H1 (cell line): ENCODE measurements around the gene CDCA7. TPM values are rescaled to one million over a fixed set of nuclear protein-coding genes. Genes with fewer than 3 reads are reported as not detected.

Source experiments
- ASH2L ChIP-seq: fragments of 200-600, 300-600 bp; sonication (generic); IDR thresholded peaks from one replicate; pipeline ENCODE4 v1.7.1; 2017; ENCODE audit warnings: low read length
- RNF2 ChIP-seq: fragments of 200-900, 300-1000 bp; sonication (generic); IDR thresholded peaks from 2 replicates; pipeline ENCODE4 v1.7.1; 2016; ENCODE audit warnings: borderline replicate concordance, low read depth, mild to moderate bottlenecking, antibody characterized with exemption, low read length; ENCODE audit not compliant: poor library complexity, severe bottlenecking; ENCODE audit errors: missing control alignments
- ZNF274 ChIP-seq: IDR thresholded peaks from 2 replicates; pipeline ENCODE4 v1.7.0; 2012; ENCODE audit warnings: low read length, borderline replicate concordance; ENCODE audit errors: extremely low read depth
- polyA plus RNA-seq, 7 experiments: library from polyadenylated mRNA; depleted of rRNA in 3 of 7; stranded (reverse) in 5 of 7; unstranded in 2 of 7; fragments of >200 nt in 5 of 7; fragments of 200-250 nt in 2 of 7; gene quantifications; 1 replicate in 5 of 7; 2 replicates in 1 of 7; 4 replicates in 1 of 7; pipeline versions ENCODE4 v1.2.1 to v1.2.3, GENCODE V29; 2011 to 2013; ENCODE audit warnings: missing spikeins in 2 of 7, mixed read lengths in 2 of 7
- total RNA-seq: library from RNA; stranded (reverse); fragmentation: NEBNext Ultra II Directional; extraction: Animal tissue kit (Norgen Biotek cat#: 25700); gene quantifications from 2 replicates; pipeline ENCODE4 v1.2.1, GENCODE V29; 2021
- TF ChIP-seq, protein P1 (sequence below): fragments of 300-600 bp; sonication (generic); IDR thresholded peaks from 2 replicates; pipeline ENCODE4 v1.7.1; 2012; ENCODE audit warnings: low read length, moderate library complexity, mild to moderate bottlenecking, inconsistent platforms; ENCODE audit not compliant: insufficient replicate concordance

CDCA7 gene
- total and polyA plus RNA-seq, 2 of the 8 experiments (the other 6 are each of a cell fraction or from before 2014, with no cell fraction given): 64.4 to 80.4 TPM

DNA sequence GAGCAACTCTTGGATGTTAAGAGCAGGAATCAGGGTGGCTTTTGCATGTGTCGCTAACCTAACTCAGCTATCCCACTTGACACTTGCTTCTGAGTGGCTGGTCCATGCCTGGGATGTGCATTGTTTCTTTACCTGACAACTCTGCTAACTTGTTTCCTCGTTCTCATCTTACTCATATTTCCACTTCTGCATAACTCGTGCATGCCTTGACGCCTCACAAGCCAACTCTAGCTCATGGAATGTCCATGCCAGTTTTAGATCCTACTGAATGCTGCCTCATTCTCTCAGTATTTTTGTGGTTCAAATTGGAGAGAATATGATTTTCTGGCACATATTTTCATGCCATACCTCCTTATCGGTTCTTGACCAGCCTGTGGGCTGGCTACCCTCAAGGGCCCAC lies 52.5 kb downstream of the CDCA7 start (continued):
- TF ChIP-seq, protein P1, sequence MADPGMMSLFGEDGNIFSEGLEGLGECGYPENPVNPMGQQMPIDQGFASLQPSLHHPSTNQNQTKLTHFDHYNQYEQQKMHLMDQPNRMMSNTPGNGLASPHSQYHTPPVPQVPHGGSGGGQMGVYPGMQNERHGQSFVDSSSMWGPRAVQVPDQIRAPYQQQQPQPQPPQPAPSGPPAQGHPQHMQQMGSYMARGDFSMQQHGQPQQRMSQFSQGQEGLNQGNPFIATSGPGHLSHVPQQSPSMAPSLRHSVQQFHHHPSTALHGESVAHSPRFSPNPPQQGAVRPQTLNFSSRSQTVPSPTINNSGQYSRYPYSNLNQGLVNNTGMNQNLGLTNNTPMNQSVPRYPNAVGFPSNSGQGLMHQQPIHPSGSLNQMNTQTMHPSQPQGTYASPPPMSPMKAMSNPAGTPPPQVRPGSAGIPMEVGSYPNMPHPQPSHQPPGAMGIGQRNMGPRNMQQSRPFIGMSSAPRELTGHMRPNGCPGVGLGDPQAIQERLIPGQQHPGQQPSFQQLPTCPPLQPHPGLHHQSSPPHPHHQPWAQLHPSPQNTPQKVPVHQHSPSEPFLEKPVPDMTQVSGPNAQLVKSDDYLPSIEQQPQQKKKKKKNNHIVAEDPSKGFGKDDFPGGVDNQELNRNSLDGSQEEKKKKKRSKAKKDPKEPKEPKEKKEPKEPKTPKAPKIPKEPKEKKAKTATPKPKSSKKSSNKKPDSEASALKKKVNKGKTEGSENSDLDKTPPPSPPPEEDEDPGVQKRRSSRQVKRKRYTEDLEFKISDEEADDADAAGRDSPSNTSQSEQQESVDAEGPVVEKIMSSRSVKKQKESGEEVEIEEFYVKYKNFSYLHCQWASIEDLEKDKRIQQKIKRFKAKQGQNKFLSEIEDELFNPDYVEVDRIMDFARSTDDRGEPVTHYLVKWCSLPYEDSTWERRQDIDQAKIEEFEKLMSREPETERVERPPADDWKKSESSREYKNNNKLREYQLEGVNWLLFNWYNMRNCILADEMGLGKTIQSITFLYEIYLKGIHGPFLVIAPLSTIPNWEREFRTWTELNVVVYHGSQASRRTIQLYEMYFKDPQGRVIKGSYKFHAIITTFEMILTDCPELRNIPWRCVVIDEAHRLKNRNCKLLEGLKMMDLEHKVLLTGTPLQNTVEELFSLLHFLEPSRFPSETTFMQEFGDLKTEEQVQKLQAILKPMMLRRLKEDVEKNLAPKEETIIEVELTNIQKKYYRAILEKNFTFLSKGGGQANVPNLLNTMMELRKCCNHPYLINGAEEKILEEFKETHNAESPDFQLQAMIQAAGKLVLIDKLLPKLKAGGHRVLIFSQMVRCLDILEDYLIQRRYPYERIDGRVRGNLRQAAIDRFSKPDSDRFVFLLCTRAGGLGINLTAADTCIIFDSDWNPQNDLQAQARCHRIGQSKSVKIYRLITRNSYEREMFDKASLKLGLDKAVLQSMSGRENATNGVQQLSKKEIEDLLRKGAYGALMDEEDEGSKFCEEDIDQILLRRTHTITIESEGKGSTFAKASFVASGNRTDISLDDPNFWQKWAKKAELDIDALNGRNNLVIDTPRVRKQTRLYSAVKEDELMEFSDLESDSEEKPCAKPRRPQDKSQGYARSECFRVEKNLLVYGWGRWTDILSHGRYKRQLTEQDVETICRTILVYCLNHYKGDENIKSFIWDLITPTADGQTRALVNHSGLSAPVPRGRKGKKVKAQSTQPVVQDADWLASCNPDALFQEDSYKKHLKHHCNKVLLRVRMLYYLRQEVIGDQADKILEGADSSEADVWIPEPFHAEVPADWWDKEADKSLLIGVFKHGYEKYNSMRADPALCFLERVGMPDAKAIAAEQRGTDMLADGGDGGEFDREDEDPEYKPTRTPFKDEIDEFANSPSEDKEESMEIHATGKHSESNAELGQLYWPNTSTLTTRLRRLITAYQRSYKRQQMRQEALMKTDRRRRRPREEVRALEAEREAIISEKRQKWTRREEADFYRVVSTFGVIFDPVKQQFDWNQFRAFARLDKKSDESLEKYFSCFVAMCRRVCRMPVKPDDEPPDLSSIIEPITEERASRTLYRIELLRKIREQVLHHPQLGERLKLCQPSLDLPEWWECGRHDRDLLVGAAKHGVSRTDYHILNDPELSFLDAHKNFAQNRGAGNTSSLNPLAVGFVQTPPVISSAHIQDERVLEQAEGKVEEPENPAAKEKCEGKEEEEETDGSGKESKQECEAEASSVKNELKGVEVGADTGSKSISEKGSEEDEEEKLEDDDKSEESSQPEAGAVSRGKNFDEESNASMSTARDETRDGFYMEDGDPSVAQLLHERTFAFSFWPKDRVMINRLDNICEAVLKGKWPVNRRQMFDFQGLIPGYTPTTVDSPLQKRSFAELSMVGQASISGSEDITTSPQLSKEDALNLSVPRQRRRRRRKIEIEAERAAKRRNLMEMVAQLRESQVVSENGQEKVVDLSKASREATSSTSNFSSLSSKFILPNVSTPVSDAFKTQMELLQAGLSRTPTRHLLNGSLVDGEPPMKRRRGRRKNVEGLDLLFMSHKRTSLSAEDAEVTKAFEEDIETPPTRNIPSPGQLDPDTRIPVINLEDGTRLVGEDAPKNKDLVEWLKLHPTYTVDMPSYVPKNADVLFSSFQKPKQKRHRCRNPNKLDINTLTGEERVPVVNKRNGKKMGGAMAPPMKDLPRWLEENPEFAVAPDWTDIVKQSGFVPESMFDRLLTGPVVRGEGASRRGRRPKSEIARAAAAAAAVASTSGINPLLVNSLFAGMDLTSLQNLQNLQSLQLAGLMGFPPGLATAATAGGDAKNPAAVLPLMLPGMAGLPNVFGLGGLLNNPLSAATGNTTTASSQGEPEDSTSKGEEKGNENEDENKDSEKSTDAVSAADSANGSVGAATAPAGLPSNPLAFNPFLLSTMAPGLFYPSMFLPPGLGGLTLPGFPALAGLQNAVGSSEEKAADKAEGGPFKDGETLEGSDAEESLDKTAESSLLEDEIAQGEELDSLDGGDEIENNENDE: no peak
- TF ChIP-seq ASH2L: no peak
- no peak for TF ChIP-seq ZNF274
- TF ChIP-seq RNF2: no peak
